Heart left ventricle (tissue), 16 donors: ENCODE measurements around the gene TALDO1. TPM values are rescaled to one million over a fixed set of nuclear protein-coding genes. Genes with fewer than 3 reads are reported as not detected.

Source experiments
- ATAC-seq, 4 donors: fragments of 200-7000 bp; cut with Tn5 transposase; one replicate each; pipeline ENCODE4 v1.9.1; 2020 to 2022; ENCODE audit warnings: moderate library complexity in 4 of 4, mild to moderate bottlenecking in 3 of 4, moderate number of reproducible peaks in 1 of 4
- DNase-seq, 5 donors: peaks; one replicate each; pipeline ENCODE4 v3.0.0-alpha.2; 2020
- H3K27ac ChIP-seq, 12 donors: fragments of 200-600 bp; sonication (generic) in 4 of 12; one replicate each; pipeline versions ENCODE4 v1.5.0 to v1.8.0; 2016 to 2022; ENCODE audit warnings: mild to moderate bottlenecking in 2 of 12
- H3K27me3 ChIP-seq, 9 donors: fragments of 200-600 bp; sonication (generic) in 2 of 9; one replicate each; pipeline versions ENCODE4 v1.5.1 to v1.8.0; 2016 to 2022; ENCODE audit warnings: mild to moderate bottlenecking in 3 of 9
- H3K36me3 ChIP-seq, 9 donors: fragments of 200-600 bp; sonication (generic) in 2 of 9; one replicate each; pipeline versions ENCODE4 v1.5.0 to v1.8.0; 2018 to 2022; ENCODE audit warnings: mild to moderate bottlenecking in 2 of 9
- H3K4me1 ChIP-seq, 12 donors: fragments of 200-600 bp; sonication (generic) in 4 of 12; one replicate each; pipeline versions ENCODE4 v1.5.0 to v1.8.0; 2016 to 2022; ENCODE audit warnings: mild to moderate bottlenecking in 3 of 12
- H3K4me3 ChIP-seq, 12 donors: fragments of 200-600 bp; sonication (generic) in 4 of 12; one replicate each; pipeline versions ENCODE4 v1.5.0 to v1.8.0; 2017 to 2022; ENCODE audit warnings: mild to moderate bottlenecking in 9 of 12, moderate library complexity in 4 of 12
- H3K9me3 ChIP-seq, 12 donors: fragments of 200-600 bp; sonication (generic) in 4 of 12; one replicate each; pipeline versions ENCODE4 v1.5.0 to v1.8.0; 2016 to 2022; ENCODE audit warnings: mild to moderate bottlenecking in 1 of 12
- CTCF ChIP-seq, 12 donors: fragments of 200-600 bp; sonication (generic) in 4 of 12; IDR thresholded peaks; one replicate each; pipeline versions ENCODE4 v1.5.0 to v1.8.0; 2018 to 2022; ENCODE audit warnings: antibody characterized with exemption in 12 of 12, mild to moderate bottlenecking in 5 of 12
- POLR2A ChIP-seq, 2 donors: fragments of 450-650 bp; IDR thresholded peaks; one replicate each; pipeline ENCODE4 v1.6.1; 2017; ENCODE audit warnings: antibody characterized with exemption in 2 of 2, mild to moderate bottlenecking in 2 of 2, moderate library complexity in 2 of 2
- WGBS, 4 donors: extraction: QIAGEN DNeasy Blood & Tissue Kit in 2 of 4; methylation state at CpG; one replicate each; pipeline versions ENCODE4 v1.1.5 to v1.1.7; 2013 to 2018; 5-methylcytosine and 5-hydroxymethylcytosine counted together
- intact Hi-C, 10 donors: fragments of 100-400 bp; cut with DNase I; formaldehyde crosslinking; loops; one replicate each; pipeline versions ENCODE4 v1.11.1 to v1.14.2; 2022
- polyA plus RNA-seq, 2 donors: library from polyadenylated mRNA; stranded (reverse); fragments of 200-250 nt; gene quantifications; one replicate each; pipeline ENCODE4 v1.2.3, GENCODE V29; 2013
- total RNA-seq, 9 donors: library from RNA; depleted of rRNA in 2 of 9; stranded (reverse); fragments of >200 nt in 2 of 9; fragmentation: NEBNext Ultra II Directional in 3 of 9; extraction: Animal tissue kit (Norgen Biotek cat#: 25700) in 3 of 9; gene quantifications; one replicate each; pipeline versions ENCODE4 v1.1.0 to v1.2.4, GENCODE V29; 2016 to 2023
- donor health status: ischemic (EF 13 %, LVEDD 7.1; RV severe dilation, severe dysfunction).
- donor health status: healthy with polysubstance abuse.
- donor health status: DM: no; HTN: yes; CAD: no.
- donor health status: DM: no; HTN: no; CAD: no.
- donor health status: ischemic (EF 25% LVEDD 6.9; RV normal size, moderate dysfunction).
- donor health status: ischemic (EF 25% LVEDD 5.7; RV mildly dilated, moderate dysfunction).
- donor health status: healthy.
- donor health status: DM: yes; HTN: yes; CAD: no.
- donor health status: ischemic (EF 35%, LVEDD 5.7; RV mildly dilated, moderate dysfunction).
- donor health status: nonischemic (EF 11% LVEDD 7.7; RV severe dilation, severe dysfunction).
- donor health status: DM: yes; HTN: yes; CAD: no.
- donor health status: PGD.
- donor health status: ischemic (EF 29% LVEDD 5.4; RV normal size, mild dysfunction).
- donor health status: nonischemic (EF 23%, LVEDD 6.1; RV moderate dilation, normal function).

Gene TALDO1
- total and polyA plus RNA-seq, 11 donors: 66.9 to 145 (median 105) TPM

GRCh38 chr11:723120-723883, 24.0 kb upstream of the TALDO1 start:
- Histone ChIP-seq H3K27me3 (peaks cover 40 to 84% (median 58%) of the 10 kb centered on the region in 9 donors), H3K9me3 (no peaks in the 10 kb centered on the region), H3K4me1 (peaks cover 0 to 44% (median 25%) of the 10 kb centered on the region in 12 donors), H3K27ac (no peak overlapping the region), H3K36me3 (no peaks in the 10 kb centered on the region), H3K4me3 (peak overlapping the region in 1 of 12 donors; percentile 13)
- TF ChIP-seq CTCF (IDR thresholded peaks at IDR 0.05) (peak; percentile 46 to 78 (median 64)), POLR2A (IDR thresholded peaks at IDR 0.05) (no peak)
- intact Hi-C loops: loop anchor here in 8 of 10 donors (1.0 to 10.0 kb wide), 7 partner anchors 59 to 169 kb away; no protein-coding TSS in a partner anchor
- ATAC-seq (peak in 2 of 4 donors; percentile 25 to 26), DNase-seq (peak in 1 of 5 donors; percentile 27)
- 41 to 56% (median 52%) methylated on average over 6 to 8 of the region's 8 CpGs for WGBS, 4 donors

GRCh38 chr11:724049-724777, 23.1 kb upstream of the TALDO1 start:
- H3K4me1 ChIP-seq: peaks cover 0 to 48% (median 28%) of the 10 kb centered on the region in 12 donors
- peak in 1 of 5 donors; percentile 27 for DNase-seq
- intact Hi-C loops: loop anchor here in 6 of 10 donors (2.0 to 10.0 kb wide), 4 partner anchors 59 to 167 kb away; no protein-coding TSS in a partner anchor

GRCh38 chr11:724778-725386, 22.4 kb upstream of the TALDO1 start:
- DNase-seq: peak in 1 of 5 donors; percentile 18
- Histone ChIP-seq H3K9me3 (no peaks in the 10 kb centered on the region), H3K4me1 (peaks cover 0 to 48% (median 28%) of the 10 kb centered on the region in 12 donors), H3K27me3 (peaks cover 40 to 89% (median 57%) of the 10 kb centered on the region in 9 donors), H3K27ac (no peak overlapping the region), H3K36me3 (no peaks in the 10 kb centered on the region), H3K4me3 (no peak overlapping the region)
- intact Hi-C loops: loop anchor here in 8 of 10 donors (2.0 to 10.0 kb wide), 5 partner anchors 60 to 173 kb away; no protein-coding TSS in a partner anchor
- ATAC-seq: no peak
- 54 to 70% (median 66%) methylated on average over 11 to 18 of the region's 18 CpGs for WGBS, 4 donors
- no peak for TF ChIP-seq POLR2A (IDR thresholded peaks at IDR 0.05)
- no peak for TF ChIP-seq CTCF (IDR thresholded peaks at IDR 0.05)

More at GRCh38 chr11:724049-724777, 23.1 kb upstream of the TALDO1 start:
- no peaks in the 10 kb centered on the region for H3K9me3 ChIP-seq
- no peaks in the 10 kb centered on the region for H3K36me3 ChIP-seq
- no peak overlapping the region for H3K27ac ChIP-seq
- ATAC-seq: no peak
- H3K4me3 ChIP-seq: no peak overlapping the region
- 52 to 83% (median 56%) methylated on average over 3 to 19 of the region's 19 CpGs for WGBS, 4 donors
- H3K27me3 ChIP-seq: peaks cover 40 to 94% (median 58%) of the 10 kb centered on the region in 9 donors
- TF ChIP-seq POLR2A (IDR thresholded peaks at IDR 0.05): no peak
- TF ChIP-seq CTCF (IDR thresholded peaks at IDR 0.05): no peak
